ENCODE results near the gene ZNF12. TPM values are rescaled to one million over a fixed set of nuclear protein-coding genes. Genes with fewer than 3 reads are reported as not detected.
A peak's percentile ranks its signal among the peaks of the same experiment; 100 is the strongest.

ZNF12 gene
- total and polyA plus RNA-seq, 4 donors = 4.4 to 9.9 (median 7.6) TPM

DNA sequence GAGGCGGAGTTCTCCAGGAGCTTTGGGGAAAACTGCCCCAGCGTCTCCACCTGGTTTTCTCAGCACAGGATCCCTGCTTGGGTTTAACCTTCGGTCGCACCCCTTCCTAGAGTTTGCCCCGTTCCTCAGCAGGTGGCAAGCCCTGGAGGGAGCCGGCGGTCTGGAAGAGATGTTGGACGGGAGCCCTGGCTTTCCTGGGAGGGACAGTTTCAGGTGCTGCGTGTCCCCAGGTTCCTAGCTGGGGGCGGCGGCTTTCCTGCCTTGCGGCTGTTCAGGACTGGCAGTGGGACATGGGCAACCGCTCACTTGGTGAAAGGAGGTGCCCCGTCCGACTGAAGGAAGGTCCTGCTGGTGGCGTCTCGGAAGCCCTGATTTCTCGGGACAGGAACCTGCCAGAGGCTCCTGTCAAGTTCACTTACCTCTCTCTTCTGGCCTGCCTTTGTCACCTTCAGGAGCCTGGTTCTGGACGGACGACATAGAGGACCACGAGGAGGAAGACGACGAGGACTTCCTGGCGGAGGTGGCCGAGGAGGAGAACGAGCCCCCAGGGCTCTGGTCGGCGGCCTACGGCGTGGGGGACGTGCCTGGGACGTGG is 54.8 kb downstream of the ZNF12 start:
- Histone ChIP-seq H3K36me3 (ENCODE audit: control insufficient read depth in 4 of 4, insufficient read depth in 3 of 4, low read depth in 1 of 4, low read length in 3 of 4) (peaks cover 21 to 70% (median 29%) of the 10 kb centered on the region in 4 donors), H3K27ac (ENCODE audit: low read depth in 1 of 2, low read length in 2 of 2) (no peak overlapping the region), H3K4me1 (ENCODE audit: control insufficient read depth in 4 of 4, insufficient read depth in 4 of 4, low read length in 3 of 4) (no peaks in the 10 kb centered on the region), H3K9me3 (ENCODE audit: control insufficient read depth in 4 of 4, low read length in 3 of 4) (peaks cover 2 to 19% (median 8%) of the 10 kb centered on the region in 4 donors), H3K9ac (ENCODE audit: low read depth in 1 of 2, low read length in 2 of 2) (no peak overlapping the region), H3K4me3 (ENCODE audit: low read depth in 1 of 3, low read length in 3 of 3) (no peak overlapping the region), H3K27me3 (ENCODE audit: control insufficient read depth in 4 of 4, insufficient read depth in 4 of 4, low read length in 3 of 4) (no peaks in the 10 kb centered on the region)
- TF ChIP-seq TAF1 (conservative IDR thresholded peaks at IDR 0.05) = no peak
- TF ChIP-seq HNF4G (IDR thresholded peaks at IDR 0.05) = no peak
- TF ChIP-seq EGR1 (IDR thresholded peaks at IDR 0.05; ENCODE audit: low read depth in 2 of 2) = no peak
- TF ChIP-seq, protein P1, sequence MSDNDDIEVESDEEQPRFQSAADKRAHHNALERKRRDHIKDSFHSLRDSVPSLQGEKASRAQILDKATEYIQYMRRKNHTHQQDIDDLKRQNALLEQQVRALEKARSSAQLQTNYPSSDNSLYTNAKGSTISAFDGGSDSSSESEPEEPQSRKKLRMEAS (IDR thresholded peaks at IDR 0.05) = no peak
- TF ChIP-seq SP1 (IDR thresholded peaks at IDR 0.05) = no peak
- TF ChIP-seq, protein P2, sequence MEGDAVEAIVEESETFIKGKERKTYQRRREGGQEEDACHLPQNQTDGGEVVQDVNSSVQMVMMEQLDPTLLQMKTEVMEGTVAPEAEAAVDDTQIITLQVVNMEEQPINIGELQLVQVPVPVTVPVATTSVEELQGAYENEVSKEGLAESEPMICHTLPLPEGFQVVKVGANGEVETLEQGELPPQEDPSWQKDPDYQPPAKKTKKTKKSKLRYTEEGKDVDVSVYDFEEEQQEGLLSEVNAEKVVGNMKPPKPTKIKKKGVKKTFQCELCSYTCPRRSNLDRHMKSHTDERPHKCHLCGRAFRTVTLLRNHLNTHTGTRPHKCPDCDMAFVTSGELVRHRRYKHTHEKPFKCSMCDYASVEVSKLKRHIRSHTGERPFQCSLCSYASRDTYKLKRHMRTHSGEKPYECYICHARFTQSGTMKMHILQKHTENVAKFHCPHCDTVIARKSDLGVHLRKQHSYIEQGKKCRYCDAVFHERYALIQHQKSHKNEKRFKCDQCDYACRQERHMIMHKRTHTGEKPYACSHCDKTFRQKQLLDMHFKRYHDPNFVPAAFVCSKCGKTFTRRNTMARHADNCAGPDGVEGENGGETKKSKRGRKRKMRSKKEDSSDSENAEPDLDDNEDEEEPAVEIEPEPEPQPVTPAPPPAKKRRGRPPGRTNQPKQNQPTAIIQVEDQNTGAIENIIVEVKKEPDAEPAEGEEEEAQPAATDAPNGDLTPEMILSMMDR (IDR thresholded peaks at IDR 0.05; ENCODE audit: low read depth, low read length, missing input control) = no peak
- no peak for TF ChIP-seq FOXA2 (IDR thresholded peaks at IDR 0.05)
- no peak for TF ChIP-seq FOXA1 (IDR thresholded peaks at IDR 0.05)
- TF ChIP-seq, protein P3, sequence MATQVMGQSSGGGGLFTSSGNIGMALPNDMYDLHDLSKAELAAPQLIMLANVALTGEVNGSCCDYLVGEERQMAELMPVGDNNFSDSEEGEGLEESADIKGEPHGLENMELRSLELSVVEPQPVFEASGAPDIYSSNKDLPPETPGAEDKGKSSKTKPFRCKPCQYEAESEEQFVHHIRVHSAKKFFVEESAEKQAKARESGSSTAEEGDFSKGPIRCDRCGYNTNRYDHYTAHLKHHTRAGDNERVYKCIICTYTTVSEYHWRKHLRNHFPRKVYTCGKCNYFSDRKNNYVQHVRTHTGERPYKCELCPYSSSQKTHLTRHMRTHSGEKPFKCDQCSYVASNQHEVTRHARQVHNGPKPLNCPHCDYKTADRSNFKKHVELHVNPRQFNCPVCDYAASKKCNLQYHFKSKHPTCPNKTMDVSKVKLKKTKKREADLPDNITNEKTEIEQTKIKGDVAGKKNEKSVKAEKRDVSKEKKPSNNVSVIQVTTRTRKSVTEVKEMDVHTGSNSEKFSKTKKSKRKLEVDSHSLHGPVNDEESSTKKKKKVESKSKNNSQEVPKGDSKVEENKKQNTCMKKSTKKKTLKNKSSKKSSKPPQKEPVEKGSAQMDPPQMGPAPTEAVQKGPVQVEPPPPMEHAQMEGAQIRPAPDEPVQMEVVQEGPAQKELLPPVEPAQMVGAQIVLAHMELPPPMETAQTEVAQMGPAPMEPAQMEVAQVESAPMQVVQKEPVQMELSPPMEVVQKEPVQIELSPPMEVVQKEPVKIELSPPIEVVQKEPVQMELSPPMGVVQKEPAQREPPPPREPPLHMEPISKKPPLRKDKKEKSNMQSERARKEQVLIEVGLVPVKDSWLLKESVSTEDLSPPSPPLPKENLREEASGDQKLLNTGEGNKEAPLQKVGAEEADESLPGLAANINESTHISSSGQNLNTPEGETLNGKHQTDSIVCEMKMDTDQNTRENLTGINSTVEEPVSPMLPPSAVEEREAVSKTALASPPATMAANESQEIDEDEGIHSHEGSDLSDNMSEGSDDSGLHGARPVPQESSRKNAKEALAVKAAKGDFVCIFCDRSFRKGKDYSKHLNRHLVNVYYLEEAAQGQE (IDR thresholded peaks at IDR 0.05) = no peak
- TF ChIP-seq RXRA (IDR thresholded peaks at IDR 0.05) = no peak
- TF ChIP-seq HNF4A (conservative IDR thresholded peaks at IDR 0.05) = no peak
- TF ChIP-seq, protein P4, sequence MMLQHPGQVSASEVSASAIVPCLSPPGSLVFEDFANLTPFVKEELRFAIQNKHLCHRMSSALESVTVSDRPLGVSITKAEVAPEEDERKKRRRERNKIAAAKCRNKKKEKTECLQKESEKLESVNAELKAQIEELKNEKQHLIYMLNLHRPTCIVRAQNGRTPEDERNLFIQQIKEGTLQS (IDR thresholded peaks at IDR 0.05) = no peak
- TF ChIP-seq, protein P5, sequence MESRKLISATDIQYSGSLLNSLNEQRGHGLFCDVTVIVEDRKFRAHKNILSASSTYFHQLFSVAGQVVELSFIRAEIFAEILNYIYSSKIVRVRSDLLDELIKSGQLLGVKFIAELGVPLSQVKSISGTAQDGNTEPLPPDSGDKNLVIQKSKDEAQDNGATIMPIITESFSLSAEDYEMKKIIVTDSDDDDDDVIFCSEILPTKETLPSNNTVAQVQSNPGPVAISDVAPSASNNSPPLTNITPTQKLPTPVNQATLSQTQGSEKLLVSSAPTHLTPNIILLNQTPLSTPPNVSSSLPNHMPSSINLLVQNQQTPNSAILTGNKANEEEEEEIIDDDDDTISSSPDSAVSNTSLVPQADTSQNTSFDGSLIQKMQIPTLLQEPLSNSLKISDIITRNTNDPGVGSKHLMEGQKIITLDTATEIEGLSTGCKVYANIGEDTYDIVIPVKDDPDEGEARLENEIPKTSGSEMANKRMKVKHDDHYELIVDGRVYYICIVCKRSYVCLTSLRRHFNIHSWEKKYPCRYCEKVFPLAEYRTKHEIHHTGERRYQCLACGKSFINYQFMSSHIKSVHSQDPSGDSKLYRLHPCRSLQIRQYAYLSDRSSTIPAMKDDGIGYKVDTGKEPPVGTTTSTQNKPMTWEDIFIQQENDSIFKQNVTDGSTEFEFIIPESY (IDR thresholded peaks at IDR 0.05) = no peak
- TF ChIP-seq JUND (IDR thresholded peaks at IDR 0.05) = no peak
- WGBS = 99% methylated on average over 32 of the region's 32 CpGs
- no peak for DNase-seq (ENCODE audit: low spot score)

DNA sequence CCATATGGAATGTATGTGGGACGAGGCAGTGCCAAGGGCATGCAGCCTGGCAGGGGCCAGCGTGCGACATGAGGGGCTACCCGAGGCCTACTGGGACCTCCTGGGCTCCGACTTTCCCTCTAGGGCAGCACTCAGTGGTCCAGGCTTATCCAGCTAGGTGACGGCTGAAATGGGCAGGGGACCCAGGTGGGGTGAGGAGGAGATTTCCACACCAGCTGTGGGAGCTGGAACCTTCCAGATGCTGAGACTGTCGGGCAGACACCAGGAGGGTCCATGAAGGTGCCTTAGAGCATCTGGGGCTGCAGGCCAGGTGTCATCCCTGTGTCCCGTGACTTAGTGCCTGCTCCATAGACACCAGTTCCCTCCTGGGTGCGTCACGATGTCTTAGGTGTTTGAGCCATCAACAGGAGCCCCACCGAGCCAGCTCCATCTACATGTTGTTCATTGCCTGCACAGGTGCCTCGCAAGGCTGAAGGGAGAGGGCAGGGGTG is 56.2 kb downstream of the ZNF12 start:
- DNase-seq (ENCODE audit: low spot score) = peak; percentile 19
- 98% methylated on average over 12 of the region's 12 CpGs for WGBS

More for the DNA sequence above, 56.2 kb downstream of the ZNF12 start:
- TF ChIP-seq HNF4G (IDR thresholded peaks at IDR 0.05) (no peak), EGR1 (IDR thresholded peaks at IDR 0.05; ENCODE audit: low read depth in 2 of 2) (no peak), FOXA1 (IDR thresholded peaks at IDR 0.05) (no peak), RXRA (IDR thresholded peaks at IDR 0.05) (no peak), NR2F2 (IDR thresholded peaks at IDR 0.05) (no peak)
- TF ChIP-seq, protein P2 (IDR thresholded peaks at IDR 0.05; ENCODE audit: low read depth, low read length, missing input control) = no peak
- TF ChIP-seq, protein P5 (IDR thresholded peaks at IDR 0.05) = no peak
- Histone ChIP-seq H3K27ac (ENCODE audit: low read depth in 1 of 2, low read length in 2 of 2) (no peak overlapping the region), H3K36me3 (ENCODE audit: control insufficient read depth in 4 of 4, insufficient read depth in 3 of 4, low read depth in 1 of 4, low read length in 3 of 4) (peaks cover 21 to 80% (median 32%) of the 10 kb centered on the region in 4 donors), H3K4me1 (ENCODE audit: control insufficient read depth in 4 of 4, insufficient read depth in 4 of 4, low read length in 3 of 4) (no peaks in the 10 kb centered on the region), H3K9ac (ENCODE audit: low read depth in 1 of 2, low read length in 2 of 2) (no peak overlapping the region), H3K4me3 (ENCODE audit: low read depth in 1 of 3, low read length in 3 of 3) (no peak overlapping the region), H3K27me3 (ENCODE audit: control insufficient read depth in 4 of 4, insufficient read depth in 4 of 4, low read length in 3 of 4) (no peaks in the 10 kb centered on the region), H3K9me3 (ENCODE audit: control insufficient read depth in 4 of 4, low read length in 3 of 4) (peaks cover 2 to 18% (median 8%) of the 10 kb centered on the region in 4 donors)

Data from liver (tissue), 9 donors.